Astrocyte of the cerebellum (primary cell): Measurements from ENCODE around the gene PRAC1.

Experiments
- DNase-seq: peaks from one replicate; pipeline ENCODE4 v3.0.0-alpha.2; 2011; ENCODE audit warnings: low read depth
- H3K4me3 ChIP-seq: 2 replicates; pipeline ENCODE4 v1.5.1; 2011; ENCODE audit warnings: mild to moderate bottlenecking, low read depth, low read length, moderate library complexity
- in situ Hi-C: cut with HindIII; loops from 2 replicates; pipeline ENCODE4 v1.10.0; 2017; ENCODE audit warnings: low sequenced_read_pairs
- TF ChIP-seq, protein P1 (sequence below): IDR thresholded peaks from 2 replicates; pipeline ENCODE4 v1.5.1; 2012; ENCODE audit warnings: low read length, low read depth, moderate library complexity, mild to moderate bottlenecking; ENCODE audit errors: missing control alignments

The PRAC1 gene

DNA sequence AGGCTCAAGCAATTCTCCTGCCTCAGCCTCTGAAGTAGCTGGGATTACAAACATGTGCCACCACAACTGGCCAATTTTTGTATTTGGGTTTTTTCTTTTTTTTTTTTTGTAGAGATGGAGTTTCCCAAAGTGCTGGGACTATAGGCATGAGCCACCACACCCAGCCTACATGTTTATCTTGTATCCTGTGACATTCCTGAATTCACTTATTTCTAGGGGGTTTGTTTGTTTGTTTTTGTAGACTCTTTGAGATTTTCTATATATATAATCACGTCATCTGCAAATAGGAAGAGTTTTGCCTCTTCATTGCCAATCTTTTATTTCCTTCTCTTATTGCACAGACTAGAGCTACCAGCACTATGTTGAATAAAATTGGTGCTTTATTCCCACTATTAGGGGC, 29.1 kb downstream of the PRAC1 start:
- in situ Hi-C loops: no loop called here
- no peak overlapping the region for H3K4me3 ChIP-seq
- TF ChIP-seq, protein P1, sequence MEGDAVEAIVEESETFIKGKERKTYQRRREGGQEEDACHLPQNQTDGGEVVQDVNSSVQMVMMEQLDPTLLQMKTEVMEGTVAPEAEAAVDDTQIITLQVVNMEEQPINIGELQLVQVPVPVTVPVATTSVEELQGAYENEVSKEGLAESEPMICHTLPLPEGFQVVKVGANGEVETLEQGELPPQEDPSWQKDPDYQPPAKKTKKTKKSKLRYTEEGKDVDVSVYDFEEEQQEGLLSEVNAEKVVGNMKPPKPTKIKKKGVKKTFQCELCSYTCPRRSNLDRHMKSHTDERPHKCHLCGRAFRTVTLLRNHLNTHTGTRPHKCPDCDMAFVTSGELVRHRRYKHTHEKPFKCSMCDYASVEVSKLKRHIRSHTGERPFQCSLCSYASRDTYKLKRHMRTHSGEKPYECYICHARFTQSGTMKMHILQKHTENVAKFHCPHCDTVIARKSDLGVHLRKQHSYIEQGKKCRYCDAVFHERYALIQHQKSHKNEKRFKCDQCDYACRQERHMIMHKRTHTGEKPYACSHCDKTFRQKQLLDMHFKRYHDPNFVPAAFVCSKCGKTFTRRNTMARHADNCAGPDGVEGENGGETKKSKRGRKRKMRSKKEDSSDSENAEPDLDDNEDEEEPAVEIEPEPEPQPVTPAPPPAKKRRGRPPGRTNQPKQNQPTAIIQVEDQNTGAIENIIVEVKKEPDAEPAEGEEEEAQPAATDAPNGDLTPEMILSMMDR: no peak
- DNase-seq: no peak

DNA sequence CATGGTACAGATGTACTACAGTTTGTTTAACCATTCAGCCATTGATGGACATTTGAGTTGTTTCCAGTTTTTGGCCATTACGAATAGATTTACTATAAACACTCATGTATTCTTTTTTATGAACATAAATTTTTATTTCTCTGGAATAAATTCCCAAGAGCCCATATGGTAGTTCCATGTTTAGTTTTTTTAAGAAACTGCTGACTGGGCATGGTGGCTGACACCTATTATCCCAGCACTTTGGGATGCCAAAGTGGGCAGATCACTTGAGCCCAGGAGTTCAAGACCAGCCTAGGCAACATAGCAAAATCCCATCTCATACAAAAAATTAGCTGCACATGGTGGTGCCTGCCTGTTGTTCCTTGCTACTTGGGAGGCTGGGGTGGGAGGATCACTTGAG, 30.3 kb downstream of the PRAC1 start:
- DNase-seq: no peak
- in situ Hi-C loops: no loop called here
- no peak overlapping the region for H3K4me3 ChIP-seq
- TF ChIP-seq, protein P1: no peak

DNA sequence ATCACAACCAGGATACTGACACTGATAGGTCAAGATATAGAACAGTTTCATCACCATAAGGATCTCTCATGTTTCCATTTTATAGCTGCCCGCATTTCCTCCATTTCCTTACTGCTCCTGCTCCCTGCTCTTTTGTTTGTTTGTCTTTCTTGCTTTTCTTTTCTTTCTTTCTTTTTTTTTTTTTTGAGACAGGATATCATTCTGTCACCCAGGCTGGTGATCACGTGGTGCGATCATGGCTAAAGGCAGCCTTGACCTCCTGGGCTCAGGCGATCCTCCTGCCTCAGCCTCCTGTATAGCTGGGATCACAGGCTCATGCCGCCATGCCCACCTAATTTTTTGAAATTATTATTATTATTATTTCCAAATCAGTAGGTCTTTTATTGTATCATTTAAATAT, 31.7 kb downstream of the PRAC1 start:
- DNase-seq: no peak
- no peak overlapping the region for H3K4me3 ChIP-seq
- in situ Hi-C loops: no loop called here
- TF ChIP-seq, protein P1: no peak

DNA sequence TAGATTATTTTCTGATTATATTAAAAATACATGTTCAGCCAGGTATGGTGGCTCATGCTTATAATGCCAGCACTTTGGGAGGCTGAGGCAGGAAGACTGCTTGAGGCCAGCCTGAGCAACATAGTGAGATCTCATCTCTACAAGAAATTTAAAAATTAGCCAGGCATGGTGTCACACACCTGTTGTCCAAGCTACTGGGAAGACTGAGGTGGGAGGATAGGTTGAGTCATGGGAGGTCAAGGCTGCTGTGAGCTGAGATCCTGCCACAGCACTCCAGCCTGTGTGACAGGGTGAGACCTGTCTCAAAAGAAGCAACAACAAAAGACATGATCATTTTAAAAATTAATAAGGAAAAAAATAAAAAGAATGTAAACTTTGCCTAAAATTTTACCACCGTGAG, 40.7 kb downstream of the PRAC1 start:
- H3K4me3 ChIP-seq: no peak overlapping the region
- TF ChIP-seq, protein P1: no peak
- in situ Hi-C loops: no loop called here
- no peak for DNase-seq

DNA sequence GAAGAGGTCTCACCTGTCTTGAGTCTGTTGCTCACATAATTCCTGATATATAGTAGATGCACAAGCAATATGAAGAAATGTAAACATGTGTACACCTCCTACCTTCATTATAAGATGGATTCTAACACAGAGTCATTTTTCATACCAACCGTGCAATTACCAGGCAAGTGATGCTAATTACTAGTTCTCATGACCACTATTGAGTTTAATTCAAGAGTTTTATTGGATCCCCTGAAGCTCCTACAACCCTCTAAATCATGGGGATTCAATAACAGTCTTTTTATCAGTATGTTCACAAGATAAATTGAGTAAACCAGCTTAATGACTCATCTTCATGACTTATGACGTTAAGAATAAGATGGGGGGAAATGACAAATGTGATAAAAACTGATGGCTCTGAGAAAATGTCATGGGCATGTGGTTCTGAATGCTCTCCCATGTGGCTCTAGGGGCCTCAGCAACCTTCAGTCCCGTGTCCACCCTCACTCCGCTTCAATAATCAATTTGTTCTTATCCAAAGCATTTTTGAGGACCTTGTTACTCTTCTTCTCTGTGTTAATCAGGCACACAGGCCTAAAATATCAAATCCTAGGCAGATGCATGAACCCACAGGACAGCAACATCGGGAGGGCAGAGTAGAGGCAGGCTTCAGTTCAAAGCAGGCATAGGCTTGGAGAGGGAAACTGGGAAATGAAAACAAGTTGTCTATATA, 42.8 kb downstream of the PRAC1 start:
- DNase-seq: no peak
- TF ChIP-seq, protein P1: no peak
- in situ Hi-C loops: no loop called here
- H3K4me3 ChIP-seq: no peak overlapping the region

DNA sequence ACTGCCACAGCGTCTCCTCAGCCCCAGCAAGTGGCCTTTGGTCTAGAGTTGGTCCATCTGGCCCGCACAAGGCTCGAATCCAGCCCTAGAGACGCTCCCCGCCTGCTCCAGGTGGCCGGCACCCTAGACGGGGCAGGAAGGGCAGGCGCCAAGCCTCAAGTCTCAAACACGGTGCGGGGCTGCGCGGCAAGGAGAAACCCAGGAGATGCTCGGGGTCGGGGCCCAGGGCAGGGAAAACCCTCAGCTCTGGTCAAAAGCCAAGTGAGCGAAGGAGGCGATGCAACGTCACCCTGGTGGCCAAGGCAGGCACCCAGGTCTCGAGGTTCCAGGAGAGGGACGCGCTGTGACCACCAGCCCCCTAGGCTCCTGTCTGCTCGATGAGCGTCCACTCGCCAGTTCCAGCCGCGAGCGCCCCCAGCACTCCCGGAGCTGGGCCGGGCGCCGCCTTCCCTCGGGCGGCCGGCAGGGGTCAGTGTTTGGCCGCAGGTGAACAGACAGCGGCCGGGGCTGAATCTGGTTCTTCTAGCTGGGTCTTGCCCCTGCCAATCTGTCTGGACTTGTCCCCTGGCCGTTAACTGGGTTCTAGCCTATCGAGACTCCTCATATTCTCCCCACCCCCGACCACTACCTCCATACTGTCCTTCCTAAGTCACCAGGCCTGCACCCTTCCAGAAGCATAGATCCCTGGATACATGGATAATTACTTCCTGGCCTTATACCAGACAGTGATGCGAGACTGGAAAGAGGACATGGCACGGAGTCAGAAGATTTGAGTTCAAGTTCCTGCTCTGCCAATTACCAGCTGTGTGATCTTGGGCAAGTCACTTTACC, 44.0 kb downstream of the PRAC1 start:
- in situ Hi-C loops: no loop called here
- no peak for DNase-seq
- TF ChIP-seq, protein P1: peak; percentile 87
- no peak overlapping the region for H3K4me3 ChIP-seq
